Measurements from ENCODE around the gene SND1.

- TF ChIP-seq, protein P1, sequence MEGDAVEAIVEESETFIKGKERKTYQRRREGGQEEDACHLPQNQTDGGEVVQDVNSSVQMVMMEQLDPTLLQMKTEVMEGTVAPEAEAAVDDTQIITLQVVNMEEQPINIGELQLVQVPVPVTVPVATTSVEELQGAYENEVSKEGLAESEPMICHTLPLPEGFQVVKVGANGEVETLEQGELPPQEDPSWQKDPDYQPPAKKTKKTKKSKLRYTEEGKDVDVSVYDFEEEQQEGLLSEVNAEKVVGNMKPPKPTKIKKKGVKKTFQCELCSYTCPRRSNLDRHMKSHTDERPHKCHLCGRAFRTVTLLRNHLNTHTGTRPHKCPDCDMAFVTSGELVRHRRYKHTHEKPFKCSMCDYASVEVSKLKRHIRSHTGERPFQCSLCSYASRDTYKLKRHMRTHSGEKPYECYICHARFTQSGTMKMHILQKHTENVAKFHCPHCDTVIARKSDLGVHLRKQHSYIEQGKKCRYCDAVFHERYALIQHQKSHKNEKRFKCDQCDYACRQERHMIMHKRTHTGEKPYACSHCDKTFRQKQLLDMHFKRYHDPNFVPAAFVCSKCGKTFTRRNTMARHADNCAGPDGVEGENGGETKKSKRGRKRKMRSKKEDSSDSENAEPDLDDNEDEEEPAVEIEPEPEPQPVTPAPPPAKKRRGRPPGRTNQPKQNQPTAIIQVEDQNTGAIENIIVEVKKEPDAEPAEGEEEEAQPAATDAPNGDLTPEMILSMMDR (conservative IDR thresholded peaks at IDR 0.05; ENCODE audit: low read depth, low read length): no peak
- TF ChIP-seq MXI1 (IDR thresholded peaks at IDR 0.05; ENCODE audit: borderline replicate concordance, low read depth, low read length) (no peak), MAZ (IDR thresholded peaks at IDR 0.05; ENCODE audit: borderline replicate concordance, low read depth, low read length) (no peak)
- TF ChIP-seq, protein P2, sequence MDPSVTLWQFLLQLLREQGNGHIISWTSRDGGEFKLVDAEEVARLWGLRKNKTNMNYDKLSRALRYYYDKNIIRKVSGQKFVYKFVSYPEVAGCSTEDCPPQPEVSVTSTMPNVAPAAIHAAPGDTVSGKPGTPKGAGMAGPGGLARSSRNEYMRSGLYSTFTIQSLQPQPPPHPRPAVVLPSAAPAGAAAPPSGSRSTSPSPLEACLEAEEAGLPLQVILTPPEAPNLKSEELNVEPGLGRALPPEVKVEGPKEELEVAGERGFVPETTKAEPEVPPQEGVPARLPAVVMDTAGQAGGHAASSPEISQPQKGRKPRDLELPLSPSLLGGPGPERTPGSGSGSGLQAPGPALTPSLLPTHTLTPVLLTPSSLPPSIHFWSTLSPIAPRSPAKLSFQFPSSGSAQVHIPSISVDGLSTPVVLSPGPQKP (IDR thresholded peaks at IDR 0.05; ENCODE audit: borderline replicate concordance, low read depth, low read length): no peak
These were observed 334.9 kb downstream of the SND1 start for GRCh38 chr7:127986581-127987521.
